Hypothalamus (tissue), 51 donors: ENCODE data around the gene TTC34.

ENCODE experiments used
- DNase-seq, 51 donors: peaks; one replicate each; lab custom pipeline; 2025; lab: John Stamatoyannopoulos, UW

Gene TTC34

DNA sequence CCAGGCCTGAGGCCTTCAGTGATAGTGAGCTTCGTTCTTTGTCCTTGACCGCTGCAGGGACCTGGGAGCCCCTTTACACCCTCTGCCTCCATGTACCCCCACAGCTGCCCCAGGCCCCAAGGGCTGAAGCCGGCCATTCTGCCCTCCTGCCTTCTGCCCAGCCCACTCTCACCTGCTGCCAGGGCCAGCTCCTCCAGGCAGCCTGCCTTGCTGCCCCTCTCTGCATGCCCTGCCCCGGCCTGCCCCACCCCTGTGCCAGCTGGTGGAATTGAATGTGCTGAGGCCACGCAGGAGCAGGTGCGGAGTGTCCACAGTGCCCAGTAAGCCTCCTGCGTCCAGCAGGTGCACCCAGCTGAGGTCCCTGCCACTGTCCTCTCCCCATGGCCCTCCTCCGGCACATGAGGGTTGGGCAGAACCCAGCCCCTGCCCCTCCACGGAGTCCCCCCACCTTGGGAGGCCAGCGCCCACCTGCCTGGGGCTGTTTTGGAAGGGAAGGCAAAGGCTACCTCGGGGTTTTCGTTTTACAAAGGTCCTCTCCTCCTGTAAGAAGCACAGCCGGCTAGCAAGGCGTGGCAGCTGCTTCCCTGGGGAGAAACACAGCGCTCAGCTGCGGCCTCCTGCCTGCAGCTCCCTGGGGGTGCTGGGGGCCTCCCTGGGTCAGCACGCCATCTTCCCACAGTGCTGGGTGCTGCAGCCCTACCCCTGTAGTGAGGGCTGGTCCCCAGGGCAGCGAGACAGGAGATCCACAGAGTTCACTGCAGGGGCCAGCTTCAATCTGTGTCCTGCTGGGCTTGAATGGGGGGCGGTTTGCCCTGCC, 189.7 kb downstream of the TTC34 start:
- DNase-seq: no peak

DNA sequence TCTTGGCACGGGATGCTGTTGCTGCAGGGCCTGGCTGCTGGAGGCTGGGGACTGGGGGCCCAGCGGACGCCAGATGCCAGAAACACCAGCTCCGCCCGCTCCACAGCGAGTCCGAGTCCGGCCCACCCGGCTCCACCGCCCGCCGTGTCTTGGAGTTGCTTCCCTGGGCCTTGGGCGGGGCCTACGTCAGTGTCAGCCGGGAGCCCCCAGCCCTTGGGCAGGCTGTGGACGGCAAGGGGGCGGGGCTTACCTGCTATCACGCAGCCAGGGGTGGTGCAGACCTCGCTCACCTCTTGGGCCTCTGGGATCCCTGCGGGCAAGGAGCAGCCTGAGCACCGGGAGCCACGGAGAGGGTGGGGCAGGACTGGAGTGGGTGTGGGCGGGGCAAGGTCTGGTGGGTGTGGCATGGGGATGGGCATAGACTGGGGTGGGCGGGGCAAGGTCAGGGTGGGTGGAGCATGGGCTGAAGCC, 190.4 kb downstream of the TTC34 start:
- DNase-seq: peak in 12 of 51 donors; percentile 11 to 61 (median 29)

GRCh38 chr1:2610036-2610959, 191.2 kb downstream of the TTC34 start:
- peak in 19 of 51 donors; percentile 12 to 56 (median 29) for DNase-seq

- DNase-seq: no peak
Observed at GRCh38 chr1:2609319-2610035, 192.0 kb downstream of the TTC34 start.

- no peak for DNase-seq
Observed at GRCh38 chr1:2607641-2608091, 193.8 kb downstream of the TTC34 start.

- no peak for DNase-seq
Observed at GRCh38 chr1:2606881-2607621, 194.4 kb downstream of the TTC34 start.

DNA sequence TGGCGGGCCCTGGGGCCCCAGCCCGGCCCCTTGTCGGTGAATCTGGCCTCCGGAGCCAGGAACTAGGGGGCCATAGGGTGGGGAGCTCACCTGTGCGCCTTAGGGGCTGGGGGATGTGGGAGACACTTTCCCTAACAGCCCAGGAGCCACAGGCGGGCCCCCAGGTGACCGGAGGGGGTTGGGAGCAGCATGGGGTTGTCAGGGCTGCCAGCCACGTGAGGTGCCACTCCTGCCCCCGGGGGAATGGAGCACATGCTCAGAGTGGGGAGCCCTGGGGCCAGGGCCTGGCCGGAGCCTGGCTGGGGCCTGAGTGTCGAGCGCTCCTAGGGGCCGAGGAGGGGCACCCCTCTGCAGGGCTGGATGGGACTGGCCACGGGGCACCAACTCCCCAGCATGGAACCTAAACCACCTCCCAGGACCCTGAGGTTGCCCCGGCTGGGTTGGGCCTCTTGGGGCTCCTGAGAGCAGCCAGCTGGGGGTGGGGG, 195.1 kb downstream of the TTC34 start:
- DNase-seq: no peak

DNA sequence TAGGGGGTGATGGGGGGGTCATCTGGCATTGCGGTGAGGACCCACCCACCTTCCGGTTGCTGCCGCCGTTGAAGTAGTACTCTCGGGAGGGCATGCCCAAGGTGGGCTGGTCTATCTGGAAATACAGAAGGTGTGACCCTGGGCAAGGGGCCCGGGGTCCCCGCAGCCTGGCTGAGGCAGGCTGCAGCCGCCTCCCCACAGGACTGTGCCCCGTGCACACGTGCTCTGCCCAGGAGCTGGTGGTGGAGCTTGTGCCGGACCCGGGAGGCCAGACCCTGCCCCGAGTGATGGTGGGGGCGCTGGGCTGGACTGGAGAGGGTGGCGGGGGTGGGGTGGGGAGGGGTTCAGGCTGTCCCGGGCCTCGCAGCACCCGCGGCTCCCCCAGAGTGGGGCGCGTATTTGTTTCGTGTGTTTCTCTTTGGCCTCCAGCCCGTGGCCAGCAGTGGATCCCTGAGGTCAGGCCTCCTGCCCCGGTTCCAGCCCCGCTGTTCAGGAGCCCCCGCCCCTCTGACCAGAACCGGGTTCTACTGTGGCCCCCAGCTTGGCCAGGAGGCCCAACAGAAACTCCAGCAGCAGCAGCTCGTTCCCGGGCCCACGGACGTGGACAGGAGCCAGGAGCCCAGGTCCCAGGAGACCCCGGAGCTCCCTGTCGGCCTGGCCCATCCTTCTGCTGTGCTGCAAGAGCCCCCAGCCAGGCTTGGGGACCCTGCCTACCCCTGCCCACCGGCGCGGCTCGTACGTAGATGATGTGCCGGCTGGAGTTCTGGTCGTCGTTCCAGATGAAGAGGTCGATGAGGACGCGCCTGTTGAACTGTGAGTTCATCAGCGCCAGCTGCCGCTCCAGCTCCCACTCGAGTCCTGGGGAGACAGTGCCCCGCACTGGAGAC, 195.7 kb downstream of the TTC34 start:
- DNase-seq: no peak

GRCh38 chr1:2604844-2605508, 196.5 kb downstream of the TTC34 start:
- no peak for DNase-seq

DNA sequence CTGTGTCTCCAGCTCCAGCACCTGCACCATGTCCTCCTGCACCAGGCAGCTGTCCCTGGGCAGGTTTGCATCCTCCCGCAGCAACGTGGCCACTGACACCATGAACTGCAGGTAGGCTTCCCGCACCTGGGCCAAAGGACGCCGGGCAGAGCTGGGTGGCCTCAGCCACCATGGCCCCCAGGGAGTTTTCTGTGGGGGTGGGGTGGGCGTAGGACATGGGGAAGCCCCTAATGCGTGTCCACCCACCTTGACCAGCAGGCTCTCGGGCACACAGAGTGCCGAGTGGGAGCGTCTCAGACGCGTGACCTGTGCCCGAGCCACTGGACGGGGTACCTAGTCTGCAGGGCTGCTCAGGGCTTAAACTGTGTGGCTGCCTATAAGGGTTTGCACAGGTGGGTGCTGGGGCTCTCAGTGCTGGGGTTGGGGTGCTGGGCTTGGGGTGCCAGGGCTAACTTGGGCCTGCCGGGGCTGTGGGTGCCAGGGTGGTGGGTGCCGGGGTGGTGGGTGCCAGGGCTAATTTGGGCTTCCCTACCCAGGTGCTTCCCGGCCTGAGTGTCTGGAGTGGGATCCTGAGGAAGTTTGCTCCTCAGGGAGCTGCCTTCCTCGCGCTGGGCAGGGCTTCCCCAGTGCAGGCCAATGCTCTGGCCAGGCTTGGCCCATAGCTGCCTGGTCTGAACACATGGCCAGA, 197.2 kb downstream of the TTC34 start:
- no peak for DNase-seq

DNA sequence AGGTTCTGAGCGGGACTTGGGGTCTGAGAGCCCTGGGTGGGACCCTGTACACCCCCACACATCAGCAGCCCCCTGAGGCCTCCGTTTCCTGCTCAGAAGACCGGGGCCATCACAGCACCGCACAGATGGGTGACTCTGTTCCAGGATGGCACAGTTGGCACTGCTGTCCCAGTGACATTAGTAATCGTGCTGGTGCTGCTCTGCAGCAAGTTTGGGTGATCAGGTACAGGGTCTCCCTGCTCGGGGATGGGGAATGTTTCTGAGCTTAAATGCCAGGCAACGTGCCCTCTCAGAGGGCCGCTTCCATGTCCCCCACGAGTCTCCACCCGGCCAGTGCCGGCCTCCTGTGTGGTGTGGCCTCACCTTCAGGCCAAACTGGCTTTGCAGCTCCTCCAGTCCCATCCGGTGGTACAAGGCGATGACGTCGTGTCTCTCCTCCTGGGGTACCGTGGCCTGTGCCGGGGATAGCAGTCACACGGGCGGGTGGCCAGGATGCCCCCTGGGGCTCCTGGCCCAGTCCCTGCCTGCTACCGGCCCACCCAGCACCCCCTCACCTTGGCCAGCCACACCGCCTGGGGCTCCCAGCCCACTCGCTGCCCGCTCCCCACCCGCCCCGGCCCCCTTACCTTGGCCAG, 197.9 kb downstream of the TTC34 start:
- DNase-seq: no peak

- no peak for DNase-seq
Observed at GRCh38 chr1:2602866-2603520, 198.5 kb downstream of the TTC34 start.

- no peak for DNase-seq
Observed at GRCh38 chr1:2602311-2602835, 199.1 kb downstream of the TTC34 start.

- DNase-seq: no peak
Observed at GRCh38 chr1:2601721-2602303, 199.7 kb downstream of the TTC34 start.

GRCh38 chr1:2598329-2598931, 203.1 kb downstream of the TTC34 start:
- no peak for DNase-seq
